Thymus (tissue), 11 donors: Measurements from ENCODE around the gene PACSIN1. TPM values are rescaled to one million over a fixed set of nuclear protein-coding genes. Genes with fewer than 3 reads are reported as not detected.

Experiments
- DNase-seq, 9 donors: peaks; one replicate each; pipeline ENCODE4 v3.0.0-alpha.2; 2013; ENCODE audit warnings: low spot score in 9 of 9, low read depth in 6 of 9, missing footprints in 1 of 9
- H3K27ac ChIP-seq, 2 donors: one replicate each; pipeline ENCODE4 v1.5.1; 2013; ENCODE audit warnings: control low read depth in 1 of 2, low read depth in 1 of 2, low read length in 1 of 2, mild to moderate bottlenecking in 1 of 2, moderate library complexity in 1 of 2
- H3K27me3 ChIP-seq, 2 donors: one replicate each; pipeline ENCODE4 v1.5.1; 2013; ENCODE audit warnings: low read length in 1 of 2; ENCODE audit not compliant: control insufficient read depth in 2 of 2, insufficient read depth in 1 of 2
- H3K36me3 ChIP-seq, 2 donors: one replicate each; pipeline ENCODE4 v1.5.1; 2013; ENCODE audit warnings: low read length in 1 of 2, mild to moderate bottlenecking in 1 of 2, moderate library complexity in 1 of 2; ENCODE audit not compliant: control insufficient read depth in 2 of 2, insufficient read depth in 2 of 2
- H3K4me1 ChIP-seq, 2 donors: one replicate each; pipeline ENCODE4 v1.5.1; 2013; ENCODE audit warnings: low read length in 2 of 2; ENCODE audit not compliant: control insufficient read depth in 2 of 2, insufficient read depth in 2 of 2
- H3K4me3 ChIP-seq, 2 donors: one replicate each; pipeline ENCODE4 v1.5.1; 2013; ENCODE audit warnings: low read length in 2 of 2, control low read depth in 1 of 2, mild to moderate bottlenecking in 1 of 2
- H3K9me3 ChIP-seq, 2 donors: one replicate each; pipeline ENCODE4 v1.5.1; 2013; ENCODE audit warnings: low read length in 1 of 2, mild to moderate bottlenecking in 1 of 2; ENCODE audit not compliant: control insufficient read depth in 2 of 2, insufficient read depth in 1 of 2
- WGBS: extraction: QIAGEN DNeasy Blood & Tissue Kit; methylation state at CpG from one replicate; pipeline ENCODE4 v1.1.7; 2013; 5-methylcytosine and 5-hydroxymethylcytosine counted together
- polyA plus RNA-seq: library from polyadenylated mRNA; stranded (reverse); fragments of 200-250 nt; gene quantifications from one replicate; pipeline ENCODE4 v1.2.3, GENCODE V29; 2013
- total RNA-seq: library from RNA; stranded (reverse); fragments of 120-200 nt; gene quantifications from one replicate; pipeline ENCODE4 v1.2.4, GENCODE V29; 2013
- donor health status: healthy.

PACSIN1 gene
- total and polyA plus RNA-seq, 2 donors: 1.2 to 1.7 TPM

- Histone ChIP-seq H3K4me1 (no peaks in the 10 kb centered on the region), H3K27me3 (no peaks in the 10 kb centered on the region), H3K9me3 (no peaks in the 10 kb centered on the region), H3K4me3 (no peak overlapping the region), H3K36me3 (peaks cover 16 to 19% of the 10 kb centered on the region in 2 donors), H3K27ac (no peak overlapping the region)
- no peak for DNase-seq
- WGBS: 95% methylated on average over 5 of the region's 5 CpGs
Measured at GRCh38 chr6:34583861-34584604, 118.2 kb downstream of the PACSIN1 start.

GRCh38 chr6:34584694-34585093 is 118.8 kb downstream of the PACSIN1 start:
- no peak overlapping the region for H3K27ac ChIP-seq
- no peak for DNase-seq
- over 99% methylated on average over 9 of the region's 9 CpGs for WGBS
- no peaks in the 10 kb centered on the region for H3K27me3 ChIP-seq
- H3K4me3 ChIP-seq: no peak overlapping the region
- H3K4me1 ChIP-seq: no peaks in the 10 kb centered on the region
- no peaks in the 10 kb centered on the region for H3K9me3 ChIP-seq
- H3K36me3 ChIP-seq: peaks cover 19 to 24% of the 10 kb centered on the region in 2 donors

Other genes starting within 250 kb of the PACSIN1 start
- 199 TPM for gene HMGA1, start 229.2 kb upstream of the PACSIN1 start, total RNA-seq
- gene HMGA1, start 229.2 kb upstream of the PACSIN1 start, polyA plus RNA-seq: 55.5 TPM
- gene SMIM29, start 217.1 kb upstream of the PACSIN1 start, total RNA-seq: 16.4 TPM
- 43.3 TPM for gene SMIM29, start 217.1 kb upstream of the PACSIN1 start, polyA plus RNA-seq
- gene NUDT3, start 73.4 kb upstream of the PACSIN1 start, total RNA-seq: 12.7 TPM
- gene NUDT3, start 73.4 kb upstream of the PACSIN1 start, polyA plus RNA-seq: 9.7 TPM
- 2,659 TPM for gene RPS10, start 40.0 kb upstream of the PACSIN1 start, total RNA-seq
- gene RPS10, start 40.0 kb upstream of the PACSIN1 start, polyA plus RNA-seq: 2,778 TPM
- gene SPDEF, start 90.3 kb downstream of the PACSIN1 start, total RNA-seq: 0.14 TPM
- 0.55 TPM for gene SPDEF, start 90.3 kb downstream of the PACSIN1 start, polyA plus RNA-seq
- 17.4 TPM for gene ILRUN, start 230.7 kb downstream of the PACSIN1 start, total RNA-seq
- 35.5 TPM for gene ILRUN, start 230.7 kb downstream of the PACSIN1 start, polyA plus RNA-seq